Lung (tissue), 12 donors: ENCODE data around the gene TRIM54. TPM values are rescaled to one million over a fixed set of nuclear protein-coding genes. Genes with fewer than 3 reads are reported as not detected.

Experiments used
- ATAC-seq: fragments of 200-7000 bp; cut with Tn5 transposase; one replicate; pipeline ENCODE4 v1.9.1; 2020; ENCODE audit warnings: moderate number of reproducible peaks; ENCODE audit not compliant: insufficient read depth, low FRiP score
- DNase-seq, 3 donors: peaks; one replicate each; pipeline ENCODE4 v3.0.0-alpha.2; 2013 to 2017
- H3K27ac ChIP-seq, 2 donors: one replicate each; pipeline ENCODE4 v1.5.1; 2013; ENCODE audit warnings: mild to moderate bottlenecking in 2 of 2, moderate library complexity in 2 of 2, control low read depth in 1 of 2, inconsistent platforms in 1 of 2, low read depth in 1 of 2, low read length in 1 of 2
- H3K27me3 ChIP-seq, 3 donors: one replicate each; pipeline ENCODE4 v1.5.1; 2013; ENCODE audit warnings: low read length in 2 of 3; ENCODE audit not compliant: control insufficient read depth in 3 of 3, insufficient read depth in 3 of 3
- H3K36me3 ChIP-seq, 4 donors: one replicate each; pipeline ENCODE4 v1.5.1; 2013; ENCODE audit warnings: low read length in 4 of 4, mild to moderate bottlenecking in 1 of 4, moderate library complexity in 1 of 4; ENCODE audit not compliant: control insufficient read depth in 4 of 4, insufficient read depth in 4 of 4
- H3K4me1 ChIP-seq, 5 donors: one replicate each; pipeline ENCODE4 v1.5.1; 2013; ENCODE audit warnings: low read length in 5 of 5, mild to moderate bottlenecking in 2 of 5, moderate library complexity in 1 of 5; ENCODE audit not compliant: control insufficient read depth in 5 of 5, insufficient read depth in 5 of 5
- H3K4me3 ChIP-seq: one replicate; pipeline ENCODE4 v1.5.1; 2013; ENCODE audit warnings: mild to moderate bottlenecking, control low read depth, moderate library complexity
- H3K9ac ChIP-seq, 2 donors: one replicate each; pipeline ENCODE4 v1.5.1; 2013; ENCODE audit warnings: low read length in 2 of 2, control low read depth in 1 of 2; ENCODE audit not compliant: insufficient read depth in 1 of 2
- H3K9me3 ChIP-seq, 4 donors: one replicate each; pipeline ENCODE4 v1.5.1; 2013; ENCODE audit warnings: low read length in 3 of 4, mild to moderate bottlenecking in 1 of 4, moderate library complexity in 1 of 4; ENCODE audit not compliant: control insufficient read depth in 4 of 4, insufficient read depth in 3 of 4
- WGBS, 2 donors: extraction: QIAGEN DNeasy Blood & Tissue Kit; methylation state at CpG; one replicate each; pipeline ENCODE4 v1.1.7; 2013; 5-methylcytosine and 5-hydroxymethylcytosine counted together
- polyA plus RNA-seq, 2 donors: library from polyadenylated mRNA; stranded (reverse); fragments of 200-250 nt; gene quantifications; one replicate each; pipeline ENCODE4 v1.2.1, GENCODE V29; 2013
- total RNA-seq, 2 donors: library from RNA; depleted of rRNA in 1 of 2; stranded (reverse); fragments of >200 nt in 1 of 2; gene quantifications; one replicate each; pipeline ENCODE4 v1.2.1, GENCODE V29; 2014 to 2021
- TF ChIP-seq, protein P1 (sequence below): IDR thresholded peaks from 2 replicates; pipeline ENCODE4 v1.5.1; 2012; ENCODE audit warnings: mild to moderate bottlenecking; ENCODE audit errors: control extremely low read depth, extremely low read depth
- donor health status: control.
- donor health status: control.
- donor health status: Bipolar disorder and iron deficiency.
- donor health status: healthy.
- donor health status: DM: yes; HTN: yes; CAD: no.

The TRIM54 gene
- total and polyA plus RNA-seq, 4 donors, result 0.09 to 0.48 (median 0.13) TPM

DNA sequence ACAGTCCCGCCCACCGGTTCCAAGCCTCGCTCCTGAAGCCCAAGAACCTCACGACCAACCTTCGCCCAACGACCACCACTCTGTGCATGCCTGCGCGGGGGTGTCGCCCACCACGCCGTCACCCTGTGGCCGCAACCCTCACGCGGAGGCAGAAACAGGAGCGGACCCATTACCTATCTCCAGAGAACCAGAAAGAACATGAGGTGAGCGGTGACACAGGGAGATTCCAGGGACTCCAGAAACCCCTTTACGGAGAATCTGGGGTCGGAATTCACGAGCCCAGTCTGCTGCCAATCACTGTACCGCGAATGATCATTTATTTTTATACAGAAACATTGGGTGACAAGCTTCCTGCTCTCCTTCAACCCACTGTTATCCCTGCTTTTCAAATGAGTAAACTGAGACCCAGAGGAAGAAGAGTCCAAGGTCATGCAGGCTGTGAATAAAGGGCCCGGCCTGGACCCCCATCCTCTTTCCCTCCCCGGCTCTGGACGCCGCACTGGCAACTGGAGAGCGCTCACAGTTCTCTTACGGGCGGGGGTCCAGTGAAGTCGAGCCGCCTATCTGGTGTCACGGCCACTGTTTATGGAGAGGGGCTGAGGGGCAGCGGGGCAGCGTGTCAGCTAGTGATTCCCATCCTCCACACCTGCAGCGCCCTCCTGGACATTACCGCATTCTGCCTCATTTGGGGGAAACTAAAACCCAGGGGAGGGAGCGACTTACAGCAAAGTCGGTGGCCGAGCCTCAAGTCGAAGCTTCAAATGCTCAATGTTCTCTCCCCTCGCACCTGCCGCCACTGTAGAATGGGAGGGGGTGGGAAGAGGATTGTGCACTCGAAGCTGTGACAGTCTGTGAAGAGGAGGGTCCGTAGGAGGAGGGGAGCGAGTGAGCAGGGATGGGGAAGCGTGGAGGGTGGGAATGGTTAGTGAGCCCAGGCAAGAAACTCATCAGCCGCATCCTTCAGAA lies 18.7 kb upstream of the TRIM54 start:
- Histone ChIP-seq H3K4me1 (peaks cover 0 to 19% (median 4%) of the 10 kb centered on the region in 5 donors), H3K27me3 (peaks cover 0 to 68% (median 56%) of the 10 kb centered on the region in 3 donors), H3K9me3 (peaks cover 0 to 2% (median 0%) of the 10 kb centered on the region in 4 donors), H3K27ac (no peak overlapping the region), H3K9ac (no peak overlapping the region), H3K36me3 (no peaks in the 10 kb centered on the region), H3K4me3 (no peak overlapping the region)
- TF ChIP-seq, protein P1, sequence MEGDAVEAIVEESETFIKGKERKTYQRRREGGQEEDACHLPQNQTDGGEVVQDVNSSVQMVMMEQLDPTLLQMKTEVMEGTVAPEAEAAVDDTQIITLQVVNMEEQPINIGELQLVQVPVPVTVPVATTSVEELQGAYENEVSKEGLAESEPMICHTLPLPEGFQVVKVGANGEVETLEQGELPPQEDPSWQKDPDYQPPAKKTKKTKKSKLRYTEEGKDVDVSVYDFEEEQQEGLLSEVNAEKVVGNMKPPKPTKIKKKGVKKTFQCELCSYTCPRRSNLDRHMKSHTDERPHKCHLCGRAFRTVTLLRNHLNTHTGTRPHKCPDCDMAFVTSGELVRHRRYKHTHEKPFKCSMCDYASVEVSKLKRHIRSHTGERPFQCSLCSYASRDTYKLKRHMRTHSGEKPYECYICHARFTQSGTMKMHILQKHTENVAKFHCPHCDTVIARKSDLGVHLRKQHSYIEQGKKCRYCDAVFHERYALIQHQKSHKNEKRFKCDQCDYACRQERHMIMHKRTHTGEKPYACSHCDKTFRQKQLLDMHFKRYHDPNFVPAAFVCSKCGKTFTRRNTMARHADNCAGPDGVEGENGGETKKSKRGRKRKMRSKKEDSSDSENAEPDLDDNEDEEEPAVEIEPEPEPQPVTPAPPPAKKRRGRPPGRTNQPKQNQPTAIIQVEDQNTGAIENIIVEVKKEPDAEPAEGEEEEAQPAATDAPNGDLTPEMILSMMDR, result no peak
- 3% methylated on average over 46 of the region's 46 CpGs for WGBS, 2 donors
- DNase-seq, result no peak
- no peak for ATAC-seq

DNA sequence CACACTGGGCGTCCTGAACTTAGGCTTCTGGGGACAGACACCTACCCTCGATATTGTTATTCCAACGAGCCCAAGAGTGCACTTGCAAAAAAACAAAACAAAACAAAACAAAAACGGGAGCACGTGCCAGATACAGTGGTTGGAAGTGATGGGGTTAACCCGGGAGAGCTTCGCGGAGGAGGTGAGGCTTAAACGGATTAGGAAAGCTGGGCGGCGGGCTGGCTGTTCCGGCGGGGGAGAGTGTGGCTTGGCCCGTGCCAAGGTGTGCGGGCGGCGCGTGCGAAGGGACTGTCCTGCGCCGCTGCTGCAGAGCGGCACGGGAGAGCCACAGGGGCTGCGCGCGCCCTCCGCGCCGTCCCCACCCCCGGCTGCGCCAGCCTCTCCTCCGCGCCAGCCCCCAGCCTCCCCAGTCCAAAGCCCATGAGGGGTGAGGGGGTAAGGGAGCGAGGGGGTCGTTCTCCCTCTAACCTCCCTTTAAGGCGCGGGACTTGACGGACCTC lies 17.9 kb upstream of the TRIM54 start:
- TF ChIP-seq, protein P1, result no peak
- no peak for ATAC-seq
- no peak for DNase-seq
- peaks cover 0 to 2% (median 0%) of the 10 kb centered on the region in 4 donors for H3K9me3 ChIP-seq
- no peaks in the 10 kb centered on the region for H3K36me3 ChIP-seq
- no peak overlapping the region for H3K9ac ChIP-seq
- H3K27ac ChIP-seq, result peak overlapping the region in 1 of 2 donors; percentile 21
- WGBS, 2 donors, result 0 to 2% methylated on average over 33 to 38 of the region's 38 CpGs
- no peak overlapping the region for H3K4me3 ChIP-seq
- peaks cover 0 to 19% (median 4%) of the 10 kb centered on the region in 5 donors for H3K4me1 ChIP-seq
- H3K27me3 ChIP-seq, result peaks cover 0 to 68% (median 56%) of the 10 kb centered on the region in 3 donors

DNA sequence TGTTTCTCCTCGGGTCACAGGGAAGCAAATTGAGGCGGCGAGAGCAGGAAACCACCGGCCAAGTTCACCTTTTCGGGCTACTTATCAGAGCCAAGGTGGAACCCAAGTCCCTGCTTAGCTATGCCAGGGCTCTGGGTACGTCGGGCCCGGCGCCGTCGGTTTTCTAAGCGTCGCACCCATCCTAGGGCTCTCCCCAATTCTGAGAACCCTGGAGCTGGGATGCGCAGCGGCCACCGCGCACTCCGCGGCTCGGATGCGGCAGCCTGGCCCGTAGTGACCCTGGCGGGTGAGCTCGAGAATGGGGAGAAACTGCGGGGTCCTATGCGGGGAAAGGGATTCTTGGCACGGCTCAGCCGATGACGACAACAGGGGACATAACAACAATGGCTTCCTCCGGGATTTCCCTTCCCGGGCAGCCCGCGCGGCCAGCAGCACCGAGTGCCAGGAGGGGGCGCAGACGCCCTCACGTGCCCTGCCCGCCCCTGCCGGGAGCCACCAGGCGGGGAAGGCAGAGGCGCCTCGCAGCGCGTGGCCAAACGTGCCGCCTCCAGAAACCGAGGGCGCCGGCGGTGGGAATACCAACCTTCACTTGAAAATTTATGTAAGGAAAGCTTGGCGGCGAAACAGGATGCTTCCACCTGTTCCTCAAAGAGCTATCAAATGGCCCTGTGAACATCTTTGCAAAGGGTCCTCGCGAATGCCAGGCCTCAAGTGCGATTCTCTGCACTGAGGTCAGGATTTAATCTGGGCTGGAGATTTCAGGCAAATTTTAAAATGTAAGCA lies 17.3 kb upstream of the TRIM54 start:
- H3K4me1 ChIP-seq, result peaks cover 0 to 19% (median 4%) of the 10 kb centered on the region in 5 donors
- 4 to 5% methylated on average over 56 of the region's 56 CpGs for WGBS, 2 donors
- H3K9me3 ChIP-seq, result peaks cover 0 to 2% (median 0%) of the 10 kb centered on the region in 4 donors
- H3K9ac ChIP-seq, result no peak overlapping the region
- H3K27me3 ChIP-seq, result peaks cover 0 to 65% (median 51%) of the 10 kb centered on the region in 3 donors
- H3K4me3 ChIP-seq, result no peak overlapping the region
- no peaks in the 10 kb centered on the region for H3K36me3 ChIP-seq
- H3K27ac ChIP-seq, result peak overlapping the region in 1 of 2 donors; percentile 21
- TF ChIP-seq, protein P1, result peak; percentile 48
- DNase-seq, result peak; percentile 63 to 77 (median 69)
- peak; percentile 37 for ATAC-seq
